MM.1S (cell line): ENCODE results near the gene PCTP.

Experiments
- DNase-seq: peaks from one replicate; pipeline ENCODE4 v3.0.0-alpha.2; 2015
- H2AFZ ChIP-seq: fragments of 300-600 bp; sonication (generic); 2 replicates; pipeline ENCODE4 v1.6.0; 2016; ENCODE audit warnings: antibody characterized with exemption, low read length
- H3F3A ChIP-seq: fragments of 300-600 bp; sonication (generic); 2 replicates; pipeline ENCODE4 v1.6.1; 2016; ENCODE audit warnings: mild to moderate bottlenecking, antibody characterized with exemption, low read length, moderate library complexity, mixed read lengths; ENCODE audit not compliant: insufficient read depth
- H3K27ac ChIP-seq: fragments of 300-600 bp; sonication (generic); 2 replicates; pipeline ENCODE4 v1.5.1; 2016; ENCODE audit warnings: mild to moderate bottlenecking, low read length
- H3K27me3 ChIP-seq: fragments of 300-600 bp; sonication (generic); replicated peaks from 2 replicates; pipeline ENCODE4 v1.6.0; 2016; ENCODE audit warnings: low read length; ENCODE audit not compliant: insufficient read depth
- H3K36me3 ChIP-seq: fragments of 300-600 bp; sonication (generic); replicated peaks from 2 replicates; pipeline ENCODE4 v1.6.1; 2016; ENCODE audit warnings: mild to moderate bottlenecking, low read length, mixed read lengths; ENCODE audit not compliant: insufficient read depth
- H3K4me1 ChIP-seq: fragments of 300-600 bp; sonication (generic); 2 replicates; pipeline ENCODE4 v1.6.1; 2016; ENCODE audit warnings: low read length, mixed read lengths
- H3K4me2 ChIP-seq: fragments of 300-600 bp; sonication (generic); 2 replicates; pipeline ENCODE4 v1.6.0; 2016; ENCODE audit warnings: low read depth, low read length
- H3K4me3 ChIP-seq: fragments of 300-600 bp; sonication (generic); 2 replicates; pipeline ENCODE4 v1.5.1; 2016; ENCODE audit warnings: low read length, mixed read lengths
- H3K79me2 ChIP-seq: fragments of 300-600 bp; sonication (generic); 2 replicates; pipeline ENCODE4 v1.6.1; 2016; ENCODE audit warnings: mixed run types, low read length, mixed read lengths
- H3K9ac ChIP-seq: fragments of 300-600 bp; sonication (generic); 2 replicates; pipeline ENCODE4 v1.6.1; 2016; ENCODE audit warnings: low read length, mixed read lengths
- H3K9me2 ChIP-seq: fragments of 300-600 bp; sonication (generic); replicated peaks from 2 replicates; pipeline ENCODE4 v1.6.1; 2016; ENCODE audit warnings: mild to moderate bottlenecking, low read length, mixed read lengths; ENCODE audit not compliant: insufficient read depth
- H3K9me3 ChIP-seq: fragments of 300-600 bp; sonication (generic); replicated peaks from 2 replicates; pipeline ENCODE4 v1.6.1; 2016; ENCODE audit warnings: mild to moderate bottlenecking, low read length, mixed read lengths; ENCODE audit not compliant: insufficient read depth
- H4K20me1 ChIP-seq: fragments of 300-600 bp; sonication (generic); 2 replicates; pipeline ENCODE4 v1.6.1; 2016; ENCODE audit warnings: mild to moderate bottlenecking, low read length, moderate library complexity, mixed read lengths; ENCODE audit not compliant: insufficient read depth
- EZH2 ChIP-seq: fragments of 300-600 bp; sonication (generic); optimal IDR thresholded peaks from 2 replicates; pipeline ENCODE3; 2017; ENCODE audit warnings: low read depth, mild to moderate bottlenecking, antibody characterized with exemption, low read length, mixed read lengths
- EZH2phosphoT487 ChIP-seq: fragments of 300-600 bp; sonication (generic); IDR thresholded peaks from 2 replicates; pipeline ENCODE4 v1.6.1; 2018; ENCODE audit warnings: antibody characterized with exemption, low read length
- TF ChIP-seq, protein P1 (sequence below): fragments of 300-600 bp; sonication (generic); IDR thresholded peaks from 2 replicates; pipeline ENCODE4 v1.5.1; 2016; ENCODE audit warnings: antibody characterized with exemption, low read length, mixed read lengths

Gene PCTP

DNA sequence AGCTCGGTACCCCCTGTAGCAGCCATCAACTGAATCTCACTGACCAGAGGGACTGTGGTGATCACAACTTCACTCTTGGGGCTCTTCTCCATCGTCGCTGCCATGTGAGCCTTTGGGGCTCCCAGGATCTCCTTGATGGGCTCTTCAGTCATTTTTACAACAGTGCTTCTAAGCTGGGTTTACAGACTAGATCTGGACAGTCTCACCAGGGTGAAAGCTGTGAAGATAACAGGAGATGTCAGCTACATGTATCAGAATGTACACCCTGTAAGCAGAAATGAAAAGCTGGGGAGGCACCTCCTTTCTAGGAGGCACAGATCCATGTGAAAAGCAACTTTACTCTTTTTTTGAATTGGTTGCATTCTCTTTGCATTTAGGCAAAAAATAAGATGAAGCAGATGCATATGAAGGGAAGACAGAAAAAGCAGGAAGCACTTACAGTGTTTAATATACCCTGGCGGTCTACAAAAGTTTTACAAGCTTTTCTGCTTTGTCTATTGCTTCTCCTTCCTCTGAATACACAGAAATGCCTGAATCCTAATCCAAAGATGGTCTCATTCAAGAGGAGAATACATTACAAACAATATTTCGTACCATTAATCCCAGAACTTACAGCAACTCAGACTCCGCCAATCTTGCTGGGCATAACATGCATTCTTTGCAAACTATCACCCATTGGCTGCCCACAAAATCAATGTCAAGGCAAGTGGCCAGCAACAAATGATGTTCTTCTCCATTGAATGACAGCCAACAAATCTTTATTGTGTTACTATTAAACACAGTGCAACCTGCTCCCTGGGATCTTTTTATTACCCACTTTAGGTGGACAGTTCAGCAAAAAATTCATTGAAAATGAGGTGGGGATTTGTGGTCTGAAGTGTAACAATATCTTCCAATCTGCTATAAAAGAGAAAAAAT, 29.7 kb upstream of the PCTP start:
- no peaks in the 10 kb centered on the region for H3K9me2 ChIP-seq
- no peaks in the 10 kb centered on the region for H3K36me3 ChIP-seq
- TF ChIP-seq, protein P1, sequence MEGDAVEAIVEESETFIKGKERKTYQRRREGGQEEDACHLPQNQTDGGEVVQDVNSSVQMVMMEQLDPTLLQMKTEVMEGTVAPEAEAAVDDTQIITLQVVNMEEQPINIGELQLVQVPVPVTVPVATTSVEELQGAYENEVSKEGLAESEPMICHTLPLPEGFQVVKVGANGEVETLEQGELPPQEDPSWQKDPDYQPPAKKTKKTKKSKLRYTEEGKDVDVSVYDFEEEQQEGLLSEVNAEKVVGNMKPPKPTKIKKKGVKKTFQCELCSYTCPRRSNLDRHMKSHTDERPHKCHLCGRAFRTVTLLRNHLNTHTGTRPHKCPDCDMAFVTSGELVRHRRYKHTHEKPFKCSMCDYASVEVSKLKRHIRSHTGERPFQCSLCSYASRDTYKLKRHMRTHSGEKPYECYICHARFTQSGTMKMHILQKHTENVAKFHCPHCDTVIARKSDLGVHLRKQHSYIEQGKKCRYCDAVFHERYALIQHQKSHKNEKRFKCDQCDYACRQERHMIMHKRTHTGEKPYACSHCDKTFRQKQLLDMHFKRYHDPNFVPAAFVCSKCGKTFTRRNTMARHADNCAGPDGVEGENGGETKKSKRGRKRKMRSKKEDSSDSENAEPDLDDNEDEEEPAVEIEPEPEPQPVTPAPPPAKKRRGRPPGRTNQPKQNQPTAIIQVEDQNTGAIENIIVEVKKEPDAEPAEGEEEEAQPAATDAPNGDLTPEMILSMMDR = no peak
- no peak for TF ChIP-seq EZH2phosphoT487
- no peak for TF ChIP-seq EZH2
- no peak overlapping the region for H3K4me3 ChIP-seq
- no peaks in the 10 kb centered on the region for H3K9me3 ChIP-seq
- H3K4me1 ChIP-seq = no peaks in the 10 kb centered on the region
- no peak overlapping the region for H3K9ac ChIP-seq
- no peaks in the 10 kb centered on the region for H3K27me3 ChIP-seq
- no peaks in the 10 kb centered on the region for H3K79me2 ChIP-seq
- H4K20me1 ChIP-seq = no peaks in the 10 kb centered on the region
- no peak overlapping the region for H3K27ac ChIP-seq
- DNase-seq = no peak
- H3F3A ChIP-seq = no peaks in the 10 kb centered on the region
- no peak overlapping the region for H2AFZ ChIP-seq
- H3K4me2 ChIP-seq = no peak overlapping the region

- DNase-seq = no peak
- Histone ChIP-seq H3K9me3 (no peaks in the 10 kb centered on the region), H3K4me1 (no peaks in the 10 kb centered on the region), H3K9me2 (no peaks in the 10 kb centered on the region), H2AFZ (no peak overlapping the region), H3K4me3 (no peak overlapping the region), H3K4me2 (no peak overlapping the region), H3F3A (no peaks in the 10 kb centered on the region), H3K79me2 (no peaks in the 10 kb centered on the region), H3K36me3 (no peaks in the 10 kb centered on the region), H4K20me1 (no peaks in the 10 kb centered on the region), H3K27me3 (no peaks in the 10 kb centered on the region), H3K9ac (no peak overlapping the region), H3K27ac (no peak overlapping the region)
- TF ChIP-seq, protein P1 = no peak
- TF ChIP-seq EZH2phosphoT487 = no peak
- no peak for TF ChIP-seq EZH2
Measured at GRCh38 chr17:55722016-55722736, 28.7 kb upstream of the PCTP start.

DNA sequence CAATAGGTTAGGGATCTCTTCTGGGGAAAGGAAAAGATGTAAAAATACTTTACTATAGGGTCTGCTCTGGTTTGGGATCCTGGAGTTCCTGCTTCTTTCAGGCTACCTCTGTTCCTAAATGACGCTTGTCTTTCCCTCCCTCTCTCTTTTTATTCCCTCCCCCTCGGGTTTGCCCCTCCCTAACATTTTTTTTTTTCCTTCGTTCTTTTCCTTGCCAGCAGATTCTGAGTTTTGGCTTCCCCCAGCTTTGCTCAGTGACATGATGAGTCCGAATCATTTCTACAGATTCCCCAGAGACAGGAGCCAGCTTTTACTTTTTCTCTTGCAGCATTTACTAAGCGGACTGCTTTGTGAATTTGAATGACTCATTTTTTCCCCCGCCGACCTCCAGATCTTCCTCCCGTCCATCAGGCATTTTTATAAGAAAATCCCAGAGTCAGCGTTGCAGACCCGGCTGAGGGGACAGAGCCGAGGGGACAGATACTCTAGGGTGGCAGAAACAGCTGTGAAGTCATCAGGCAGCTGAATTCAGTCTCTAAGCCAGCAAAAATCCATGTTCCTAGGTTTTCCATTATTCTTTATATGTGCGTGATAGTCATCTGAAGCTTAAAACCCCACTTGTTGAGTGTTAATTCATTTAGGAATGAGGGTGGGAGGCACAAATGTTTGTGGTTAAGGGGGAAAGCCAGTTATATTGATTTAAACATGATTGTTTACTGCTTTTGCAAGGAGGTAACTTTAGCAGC, 27.9 kb upstream of the PCTP start, which contains the start of gene TMEM100:
Gene TMEM100 (minus strand): TSS at position 123 of the 746 bp plus-strand sequence. CDS start 1,794 bp downstream, outside the sequence.
- Histone ChIP-seq H4K20me1 (no peaks in the 10 kb centered on the region), H3K9ac (no peak within 1 kb of the TSS), H3K9me2 (no peaks in the 10 kb centered on the region), H3K36me3 (no peaks in the 10 kb centered on the region), H3K9me3 (no peaks in the 10 kb centered on the region), H3K27me3 (no peaks in the 10 kb centered on the region), H3K4me3 (no peak within 1 kb of the TSS), H3K4me2 (no peak within 1 kb of the TSS), H3K4me1 (no peaks in the 10 kb centered on the region), H3F3A (no peaks in the 10 kb centered on the region), H2AFZ (no peak within 1 kb of the TSS), H3K27ac (no peak within 1 kb of the TSS), H3K79me2 (no peaks in the 10 kb centered on the region)
- TF ChIP-seq EZH2phosphoT487 = no peak
- no peak for TF ChIP-seq EZH2
- TF ChIP-seq, protein P1 = no peak
- DNase-seq = no peak
